Esophagus (tissue), 2 donors: Measurements from ENCODE around the gene FAAP20. TPM values are rescaled to one million over a fixed set of nuclear protein-coding genes. Genes with fewer than 3 reads are reported as not detected.

Source experiments
- H3K27ac ChIP-seq, 2 donors: one replicate each; pipeline ENCODE4 v1.5.1; 2013; ENCODE audit warnings: low read depth in 2 of 2, mild to moderate bottlenecking in 2 of 2, inconsistent platforms in 1 of 2, low read length in 1 of 2, moderate library complexity in 1 of 2
- H3K27me3 ChIP-seq, 2 donors: one replicate each; pipeline ENCODE4 v1.6.1; 2013; ENCODE audit warnings: low read length in 2 of 2, control low read depth in 1 of 2, mild to moderate bottlenecking in 1 of 2; ENCODE audit not compliant: insufficient read depth in 2 of 2, control insufficient read depth in 1 of 2
- H3K36me3 ChIP-seq, 2 donors: one replicate each; pipeline ENCODE4 v1.6.1; 2013; ENCODE audit warnings: low read length in 1 of 2; ENCODE audit not compliant: control insufficient read depth in 2 of 2, insufficient read depth in 2 of 2
- H3K4me1 ChIP-seq, 2 donors: one replicate each; pipeline ENCODE4 v1.6.1; 2013; ENCODE audit warnings: low read length in 1 of 2; ENCODE audit not compliant: control insufficient read depth in 2 of 2, insufficient read depth in 2 of 2
- H3K4me3 ChIP-seq, 2 donors: one replicate each; pipeline ENCODE4 v1.5.1; 2013; ENCODE audit warnings: low read length in 2 of 2, mild to moderate bottlenecking in 2 of 2, low read depth in 1 of 2, moderate library complexity in 1 of 2
- H3K9me3 ChIP-seq, 2 donors: one replicate each; pipeline ENCODE4 v1.6.1; 2013; ENCODE audit warnings: mild to moderate bottlenecking in 2 of 2, low read depth in 1 of 2, low read length in 1 of 2, moderate library complexity in 1 of 2; ENCODE audit not compliant: control insufficient read depth in 2 of 2, insufficient read depth in 1 of 2
- WGBS, 2 donors: extraction: QIAGEN DNeasy Blood & Tissue Kit; methylation state at CpG; one replicate each; pipeline ENCODE4 v1.1.7; 2013; 5-methylcytosine and 5-hydroxymethylcytosine counted together
- polyA plus RNA-seq, 2 donors: library from polyadenylated mRNA; stranded (reverse); fragments of 200-250 nt; gene quantifications; one replicate each; pipeline ENCODE4 v1.2.3, GENCODE V29; 2013
- donor health status: healthy with polysubstance abuse.
- donor health status: Bipolar disorder and iron deficiency.

The FAAP20 gene, protein sequence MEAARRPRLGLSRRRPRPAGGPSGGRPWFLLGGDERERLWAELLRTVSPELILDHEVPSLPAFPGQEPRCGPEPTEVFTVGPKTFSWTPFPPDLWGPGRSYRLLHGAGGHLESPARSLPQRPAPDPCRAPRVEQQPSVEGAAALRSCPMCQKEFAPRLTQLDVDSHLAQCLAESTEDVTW
- polyA plus RNA-seq, result 10 to 100 TPM; 32.9 to 44.8 TPM

DNA sequence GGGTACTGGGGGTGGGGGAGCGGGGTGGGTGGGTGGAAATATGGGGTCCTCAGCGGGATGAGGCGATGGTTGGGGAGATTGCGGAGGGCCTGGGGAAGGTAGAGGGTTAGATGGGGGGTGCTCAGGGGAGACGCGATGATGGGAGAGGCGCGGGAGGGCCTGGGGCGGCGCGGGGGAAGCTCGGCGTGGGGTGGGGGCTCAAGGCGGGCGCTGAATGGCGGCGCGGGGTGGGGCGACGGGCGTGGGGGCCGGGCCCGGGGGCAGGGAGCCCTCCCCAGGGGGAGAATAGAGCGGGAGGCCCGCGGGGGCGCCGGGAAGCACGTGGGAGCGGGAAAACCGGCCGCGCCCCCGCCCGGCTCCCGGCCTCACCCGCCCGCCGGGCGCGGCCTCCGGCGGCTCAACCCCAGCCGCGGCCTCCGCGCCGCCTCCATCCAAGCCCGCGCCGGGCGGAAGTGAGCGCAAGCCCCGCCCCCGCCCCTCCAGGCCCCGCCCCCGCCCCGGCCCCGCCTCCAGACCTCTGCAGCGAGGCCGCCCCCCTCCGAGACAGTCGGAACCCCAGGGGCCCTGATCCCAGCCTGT is at the start of gene FAAP20:
Gene FAAP20, minus strand, starts transcription at position 454 of the 579 bp plus-strand sequence. Its CDS starts 23 bp downstream, at position 431.
- 1 to 2% methylated on average over 14 to 62 of the region's 63 CpGs for WGBS, 2 donors
- Histone ChIP-seq H3K36me3 (no peaks in the 10 kb centered on the region), H3K4me1 (peaks cover 11 to 32% of the 10 kb centered on the region in 2 donors)

DNA sequence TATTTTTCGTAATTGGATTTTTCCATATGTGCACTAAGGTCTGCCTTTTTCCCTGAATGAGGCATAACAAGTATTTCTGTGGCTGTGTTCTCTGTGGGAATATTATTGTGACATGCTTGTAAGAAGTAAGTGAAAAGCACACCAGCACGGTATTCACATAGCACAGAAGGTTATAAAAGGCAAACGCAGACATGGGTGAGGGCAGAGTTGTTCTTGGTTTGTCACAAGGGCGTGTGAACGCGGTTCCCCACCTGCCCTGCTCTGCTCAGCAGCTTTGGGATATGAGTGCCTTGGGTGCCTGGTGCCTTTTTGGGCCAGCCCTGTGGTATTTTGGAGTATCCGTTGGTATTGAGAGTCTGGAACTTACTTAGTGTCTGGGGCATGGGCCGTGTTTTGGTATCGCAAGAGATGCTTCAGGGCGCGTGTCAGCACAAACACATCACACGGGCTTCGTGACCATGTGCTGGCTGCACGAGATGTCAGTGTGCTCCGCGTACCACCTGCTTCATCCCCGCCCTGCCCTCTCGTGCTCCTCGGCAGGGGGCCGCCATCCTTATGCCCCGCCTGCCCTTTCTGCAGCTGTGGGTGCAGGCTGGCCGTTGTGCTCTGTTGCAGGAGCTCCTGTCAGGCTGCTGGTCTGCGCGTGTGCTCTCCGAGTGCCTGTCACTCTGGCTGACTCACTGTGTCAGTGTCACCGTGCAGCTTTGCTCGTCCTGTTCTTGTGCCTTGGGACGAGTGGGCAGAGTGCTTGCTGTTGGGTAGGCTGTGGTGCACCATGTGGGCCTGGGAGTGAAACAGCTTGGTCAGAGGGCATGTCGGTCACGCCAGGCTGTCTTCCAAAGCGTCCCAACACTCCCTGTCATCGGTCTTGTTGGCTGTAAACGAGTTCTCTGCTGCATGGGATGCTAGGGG is 48.5 kb upstream of the FAAP20 start:
- Histone ChIP-seq H3K9me3 (peaks cover 0 to 2% of the 10 kb centered on the region in 2 donors), H3K27me3 (no peaks in the 10 kb centered on the region), H3K36me3 (peaks cover 0 to 14% of the 10 kb centered on the region in 2 donors), H3K4me1 (peaks cover 34 to 53% of the 10 kb centered on the region in 2 donors), H3K4me3 (no peak overlapping the region), H3K27ac (peak overlapping the region in 1 of 2 donors; percentile 42)
- WGBS, 2 donors, result 73 to 74% methylated on average over 33 of the region's 33 CpGs

More for the DNA sequence above, at the start of gene FAAP20:
- peak within 1 kb of the TSS; percentile 91 to 97 for H3K27ac ChIP-seq
- no peaks in the 10 kb centered on the region for H3K27me3 ChIP-seq
- H3K4me3 ChIP-seq, result peak within 1 kb of the TSS; percentile 48 to 64
- no peaks in the 10 kb centered on the region for H3K9me3 ChIP-seq

DNA sequence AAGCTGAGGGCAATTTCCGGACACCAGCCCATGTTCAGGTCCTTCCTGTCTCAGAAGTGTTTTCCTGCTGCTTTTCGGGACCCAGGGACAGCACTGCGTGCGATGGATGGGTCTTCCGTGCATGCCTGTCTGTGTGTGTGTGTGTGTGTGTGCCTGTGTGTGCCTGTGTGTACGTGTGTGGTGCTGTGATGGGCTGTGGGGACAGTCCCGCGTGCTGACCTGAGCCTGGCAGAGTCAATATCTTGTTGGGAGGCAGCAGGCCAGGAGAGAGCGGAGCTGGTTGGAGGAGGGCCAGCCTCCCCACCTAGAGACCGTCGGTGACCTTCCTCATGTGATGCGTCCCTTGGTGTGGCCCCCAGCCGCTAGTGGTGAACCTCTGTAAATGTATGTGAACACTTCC is 47.2 kb upstream of the FAAP20 start:
- Histone ChIP-seq H3K36me3 (peaks cover 0 to 14% of the 10 kb centered on the region in 2 donors), H3K4me1 (peaks cover 30 to 54% of the 10 kb centered on the region in 2 donors), H3K4me3 (no peak overlapping the region), H3K27ac (peak overlapping the region in 1 of 2 donors; percentile 35), H3K9me3 (no peaks in the 10 kb centered on the region), H3K27me3 (no peaks in the 10 kb centered on the region)
- 68 to 73% methylated on average over 13 of the region's 13 CpGs for WGBS, 2 donors

DNA sequence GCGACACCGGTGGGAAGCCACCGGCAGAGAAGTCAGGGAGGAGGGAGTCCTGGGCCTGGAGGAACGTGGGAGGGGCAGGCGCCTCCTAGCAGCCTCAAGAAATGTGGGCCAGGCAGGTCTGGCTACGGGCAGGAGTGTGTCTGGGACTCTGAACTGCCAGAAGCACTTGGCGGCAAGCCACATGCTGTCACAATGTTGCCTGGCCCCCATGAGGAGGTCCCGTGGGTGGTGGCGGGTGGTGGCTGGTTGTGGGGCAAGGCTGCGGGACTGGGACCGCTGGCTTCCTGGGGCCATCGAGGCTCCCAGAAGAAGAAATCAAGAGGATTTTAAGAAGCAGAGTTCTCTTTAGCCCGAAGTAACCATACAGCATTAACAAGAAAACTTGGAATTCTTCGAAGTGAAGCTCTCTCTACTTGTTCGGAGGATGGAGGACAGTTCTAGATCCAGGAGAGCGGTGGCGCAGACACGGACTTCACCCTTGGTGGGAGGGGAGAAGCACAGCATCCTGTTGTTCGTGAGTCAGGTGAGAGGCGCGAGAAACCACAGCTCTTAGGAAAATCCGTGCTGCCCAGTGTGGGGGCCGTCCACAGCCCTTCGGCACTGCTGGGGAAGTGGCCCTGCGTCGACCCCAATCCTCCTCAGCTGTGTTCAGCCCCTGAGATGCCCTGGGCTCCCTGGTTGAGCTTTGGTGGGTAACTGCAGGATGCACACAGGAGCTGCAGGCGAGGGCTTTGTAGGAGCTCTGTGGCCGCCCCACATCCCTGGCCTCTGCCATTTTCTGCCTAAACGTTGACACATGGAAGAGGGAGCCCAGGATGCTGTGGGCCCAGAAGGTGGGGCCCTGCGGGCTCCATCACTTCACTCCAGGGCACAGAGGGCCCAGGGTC is 45.9 kb upstream of the FAAP20 start:
- Histone ChIP-seq H3K4me3 (no peak overlapping the region), H3K27me3 (no peaks in the 10 kb centered on the region), H3K4me1 (peaks cover 25 to 52% of the 10 kb centered on the region in 2 donors), H3K27ac (peak overlapping the region; percentile 8 to 56), H3K36me3 (peaks cover 0 to 16% of the 10 kb centered on the region in 2 donors), H3K9me3 (no peaks in the 10 kb centered on the region)
- WGBS, 2 donors, result 54% methylated on average over 30 of the region's 30 CpGs

DNA sequence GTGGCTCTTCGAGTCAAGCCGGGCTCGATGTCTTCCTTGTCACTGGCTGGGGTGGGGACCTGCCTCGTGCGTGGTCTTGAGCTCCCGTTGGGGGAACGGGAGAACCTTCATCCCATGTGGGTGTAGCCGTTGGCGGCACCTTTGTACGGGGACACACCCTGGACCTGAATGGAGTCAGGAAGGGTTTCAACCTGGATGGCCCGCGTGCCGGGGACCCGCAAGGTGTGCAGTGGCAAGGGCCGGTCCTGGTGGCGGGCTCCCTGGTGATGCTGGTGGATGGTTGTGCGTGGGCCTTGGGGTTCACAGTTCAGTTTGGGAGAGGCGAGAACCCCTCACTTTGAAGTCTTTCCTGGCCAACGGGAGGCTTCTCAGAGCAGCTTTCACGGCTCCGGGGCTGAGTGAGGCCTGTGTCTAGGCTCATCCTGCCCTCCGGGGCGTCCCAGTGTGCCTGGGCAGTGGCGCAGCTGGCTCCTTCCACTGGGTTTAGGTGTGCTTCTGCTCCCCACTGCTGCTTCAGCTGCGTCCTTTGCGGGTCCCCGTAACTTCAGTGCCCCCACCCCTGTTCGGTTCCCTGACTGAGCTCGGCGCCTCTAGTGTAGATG is 44.9 kb upstream of the FAAP20 start:
- Histone ChIP-seq H3K4me3 (no peak overlapping the region), H3K36me3 (peaks cover 0 to 16% of the 10 kb centered on the region in 2 donors), H3K4me1 (peaks cover 29 to 58% of the 10 kb centered on the region in 2 donors), H3K9me3 (no peaks in the 10 kb centered on the region), H3K27ac (peak overlapping the region in 1 of 2 donors; percentile 29), H3K27me3 (no peaks in the 10 kb centered on the region)
- WGBS, 2 donors, result 65 to 72% methylated on average over 30 of the region's 30 CpGs

DNA sequence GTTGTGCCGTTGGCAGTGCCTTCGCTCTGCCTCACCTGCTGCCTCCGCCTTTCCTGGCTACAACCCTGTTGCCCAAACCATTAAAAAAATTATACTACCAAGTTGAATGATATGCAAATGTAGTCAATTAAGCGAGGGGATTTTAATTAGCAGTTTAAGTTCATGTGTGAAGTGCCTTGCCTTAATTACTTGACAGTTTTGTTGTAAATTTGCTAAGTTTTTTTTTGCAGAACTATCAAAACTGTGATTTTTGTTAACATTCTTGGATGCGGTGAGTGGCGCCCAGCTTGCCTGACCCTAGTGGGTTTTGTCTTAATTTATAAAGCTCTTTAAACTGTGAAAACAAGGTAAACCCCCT is 44.4 kb upstream of the FAAP20 start:
- no peak overlapping the region for H3K4me3 ChIP-seq

DNA sequence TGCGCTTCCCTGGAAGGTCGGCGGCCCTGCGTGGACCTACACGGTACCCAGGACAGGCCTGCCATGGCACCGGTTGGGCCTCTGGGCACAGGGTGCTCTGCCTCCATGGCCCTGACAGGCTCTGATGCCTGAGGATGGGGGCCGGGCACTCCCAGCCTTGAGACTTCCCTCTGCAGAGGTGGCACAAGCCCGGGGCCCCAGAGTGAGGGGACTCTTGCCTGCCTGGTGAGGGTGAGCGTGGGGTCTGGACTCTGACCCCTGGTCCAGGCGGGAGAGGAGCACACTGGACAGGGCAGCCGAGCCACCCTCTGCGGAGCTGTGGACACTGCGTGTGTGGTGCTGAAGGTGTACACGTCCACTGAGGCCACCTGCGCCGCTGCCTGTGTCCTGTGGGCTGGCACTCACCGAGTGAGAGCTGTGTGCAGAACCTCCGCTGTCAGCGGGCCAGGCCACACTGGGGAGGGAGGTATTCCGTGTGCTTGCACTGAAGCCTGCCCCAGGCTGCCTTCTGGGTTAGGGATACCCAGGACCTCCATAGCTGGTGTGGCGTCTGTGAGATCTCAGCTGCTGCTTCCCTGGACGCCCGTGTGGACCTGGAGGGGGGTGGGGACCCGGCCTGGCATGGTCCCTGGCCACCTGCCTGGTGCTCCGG is 43.9 kb upstream of the FAAP20 start:
- peak overlapping the region; percentile 9 to 37 for H3K27ac ChIP-seq
- no peaks in the 10 kb centered on the region for H3K9me3 ChIP-seq
- H3K27me3 ChIP-seq, result no peaks in the 10 kb centered on the region
- WGBS, 2 donors, result 63 to 64% methylated on average over 25 of the region's 25 CpGs
- H3K4me1 ChIP-seq, result peaks cover 33 to 66% of the 10 kb centered on the region in 2 donors
- H3K4me3 ChIP-seq, result no peak overlapping the region
- H3K36me3 ChIP-seq, result peaks cover 0 to 16% of the 10 kb centered on the region in 2 donors

More for the DNA sequence above, 44.4 kb upstream of the FAAP20 start:
- peaks cover 31 to 62% of the 10 kb centered on the region in 2 donors for H3K4me1 ChIP-seq
- H3K9me3 ChIP-seq, result no peaks in the 10 kb centered on the region
- no peaks in the 10 kb centered on the region for H3K27me3 ChIP-seq
- 60 to 70% methylated on average over 6 of the region's 6 CpGs for WGBS, 2 donors
- peaks cover 0 to 16% of the 10 kb centered on the region in 2 donors for H3K36me3 ChIP-seq
- H3K27ac ChIP-seq, result no peak overlapping the region

DNA sequence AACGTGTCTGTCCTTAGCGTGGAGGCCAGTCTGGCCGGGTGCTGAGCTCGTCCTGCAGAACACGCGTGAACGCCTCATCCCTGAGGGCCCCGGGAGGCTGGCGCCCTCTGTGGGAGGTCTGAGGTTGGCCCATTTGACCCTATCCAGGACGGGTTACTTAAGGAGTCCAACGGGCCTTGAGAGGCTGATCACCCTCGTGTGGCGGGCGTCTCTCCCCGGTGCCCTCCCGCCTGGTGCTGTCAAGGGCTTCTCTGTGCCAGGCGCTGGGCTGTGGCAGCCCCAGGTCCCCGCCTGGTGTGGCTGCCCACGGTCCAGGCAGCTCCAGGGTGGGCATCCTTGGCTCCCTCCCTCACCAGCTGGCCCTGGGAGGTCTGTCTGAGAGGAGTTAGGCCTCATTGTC is 43.2 kb upstream of the FAAP20 start:
- Histone ChIP-seq H3K27me3 (no peaks in the 10 kb centered on the region), H3K4me1 (peaks cover 30 to 66% of the 10 kb centered on the region in 2 donors), H3K9me3 (no peaks in the 10 kb centered on the region), H3K4me3 (no peak overlapping the region), H3K36me3 (peaks cover 0 to 10% of the 10 kb centered on the region in 2 donors), H3K27ac (peak overlapping the region; percentile 9 to 37)
- WGBS, 2 donors, result 60 to 61% methylated on average over 19 of the region's 19 CpGs
